ENCODE measurements around the gene MUC5B. TPM values are rescaled to one million over a fixed set of nuclear protein-coding genes. Genes with fewer than 3 reads are reported as not detected.

The MUC5B gene
- total RNA-seq, 1 donor from 2014 or later, result not detected

GRCh38 chr11:1297011-1297575 lies 74.2 kb downstream of the MUC5B start:
- H3K36me3 ChIP-seq (ENCODE audit: insufficient read depth, low read length), result no peaks in the 10 kb centered on the region
- no peaks in the 10 kb centered on the region for H3K27me3 Mint-ChIP-seq (ENCODE audit: low read depth, unreplicated experiment)
- no peak overlapping the region for H3K4me2 ChIP-seq (ENCODE audit: low read length)
- TF ChIP-seq, protein P1, sequence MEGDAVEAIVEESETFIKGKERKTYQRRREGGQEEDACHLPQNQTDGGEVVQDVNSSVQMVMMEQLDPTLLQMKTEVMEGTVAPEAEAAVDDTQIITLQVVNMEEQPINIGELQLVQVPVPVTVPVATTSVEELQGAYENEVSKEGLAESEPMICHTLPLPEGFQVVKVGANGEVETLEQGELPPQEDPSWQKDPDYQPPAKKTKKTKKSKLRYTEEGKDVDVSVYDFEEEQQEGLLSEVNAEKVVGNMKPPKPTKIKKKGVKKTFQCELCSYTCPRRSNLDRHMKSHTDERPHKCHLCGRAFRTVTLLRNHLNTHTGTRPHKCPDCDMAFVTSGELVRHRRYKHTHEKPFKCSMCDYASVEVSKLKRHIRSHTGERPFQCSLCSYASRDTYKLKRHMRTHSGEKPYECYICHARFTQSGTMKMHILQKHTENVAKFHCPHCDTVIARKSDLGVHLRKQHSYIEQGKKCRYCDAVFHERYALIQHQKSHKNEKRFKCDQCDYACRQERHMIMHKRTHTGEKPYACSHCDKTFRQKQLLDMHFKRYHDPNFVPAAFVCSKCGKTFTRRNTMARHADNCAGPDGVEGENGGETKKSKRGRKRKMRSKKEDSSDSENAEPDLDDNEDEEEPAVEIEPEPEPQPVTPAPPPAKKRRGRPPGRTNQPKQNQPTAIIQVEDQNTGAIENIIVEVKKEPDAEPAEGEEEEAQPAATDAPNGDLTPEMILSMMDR (IDR thresholded peaks at IDR 0.05; ENCODE audit: insufficient read depth, low read depth, low read length), result no peak
- TF ChIP-seq EZH2 (IDR thresholded peaks at IDR 0.05; ENCODE audit: insufficient read depth, low read length), result no peak
- peaks cover 8% of the 10 kb centered on the region for H3K36me3 Mint-ChIP-seq (ENCODE audit: low read depth, unreplicated experiment)
- H3K9ac ChIP-seq (ENCODE audit: low read length), result no peak overlapping the region
- peaks cover 73% of the 10 kb centered on the region for H4K20me1 ChIP-seq (ENCODE audit: insufficient read depth, low read length)
- no peaks in the 10 kb centered on the region for H3K27me3 ChIP-seq (ENCODE audit: insufficient read depth, low read length)
- H3K79me2 ChIP-seq (ENCODE audit: insufficient read depth, low read length), result peaks cover 81% of the 10 kb centered on the region
- no peaks in the 10 kb centered on the region for H3K9me3 ChIP-seq (ENCODE audit: insufficient read depth, low read depth, low read length)
- H3K4me1 ChIP-seq (ENCODE audit: insufficient read depth, low read length), result no peaks in the 10 kb centered on the region
- no peak overlapping the region for H3K27ac ChIP-seq (ENCODE audit: low read depth, low read length)
- DNase-seq (ENCODE audit: low read depth), result no peak
- H3K9me3 Mint-ChIP-seq (ENCODE audit: unreplicated experiment), result no peaks in the 10 kb centered on the region
- H3K4me3 ChIP-seq (ENCODE audit: insufficient read depth, low read depth, low read length), result no peak overlapping the region
- no peak overlapping the region for H3K27ac Mint-ChIP-seq (ENCODE audit: unreplicated experiment)
- no peak overlapping the region for H3K4me3 Mint-ChIP-seq (ENCODE audit: unreplicated experiment)
- no peak for FAIRE-seq
- H3K4me1 Mint-ChIP-seq (ENCODE audit: low read depth, unreplicated experiment), result peaks cover 14% of the 10 kb centered on the region
- H2AFZ ChIP-seq (ENCODE audit: low read depth, low read length), result no peak overlapping the region

DNA sequence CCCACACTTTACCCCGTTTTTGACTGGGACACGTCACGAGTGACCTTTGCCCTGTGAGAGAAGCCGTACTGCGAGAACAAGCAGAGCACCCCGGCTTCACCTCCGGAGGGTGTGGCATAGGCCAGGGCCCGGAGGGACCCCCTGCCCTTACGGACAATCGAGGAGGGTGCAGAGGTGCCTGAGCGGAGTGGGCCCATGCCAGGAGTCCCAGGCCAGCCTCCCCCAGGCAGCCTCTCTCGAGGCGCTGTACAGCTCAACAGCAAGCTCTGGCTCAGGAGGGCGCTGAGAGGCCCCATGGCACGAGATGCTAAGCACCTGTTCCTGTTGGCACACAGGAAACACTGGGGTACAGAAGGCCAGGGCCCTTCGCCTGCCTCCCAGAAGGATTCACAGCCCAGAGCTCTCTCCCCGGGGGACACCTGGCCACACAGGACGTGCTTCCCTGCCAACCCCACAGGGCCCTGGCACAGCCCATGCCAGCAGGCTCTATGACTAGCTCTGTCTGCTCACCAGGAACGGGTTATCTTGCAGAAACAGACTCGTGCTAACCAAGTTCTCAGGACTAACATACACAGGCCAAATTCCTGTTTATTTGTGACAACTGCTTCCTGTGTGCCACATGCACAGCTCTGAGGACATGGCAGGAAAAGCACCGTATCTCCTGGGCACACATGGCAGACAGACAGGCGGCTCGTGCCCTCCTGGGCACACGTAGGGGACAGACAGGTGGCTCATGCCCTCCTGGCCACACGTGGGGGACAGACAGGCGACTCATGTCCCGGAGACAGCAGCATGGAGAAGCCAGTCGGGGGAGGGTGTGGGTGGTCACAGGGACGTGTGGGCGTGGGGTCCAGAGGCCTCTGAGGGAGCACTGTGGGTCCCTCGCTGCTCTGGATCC lies 75.0 kb downstream of the MUC5B start:
- no peak overlapping the region for H3K27ac Mint-ChIP-seq (ENCODE audit: unreplicated experiment)
- DNase-seq (ENCODE audit: low read depth) (no peak), FAIRE-seq (no peak)
- no peak for TF ChIP-seq EZH2 (IDR thresholded peaks at IDR 0.05; ENCODE audit: insufficient read depth, low read length)
- TF ChIP-seq, protein P1 (IDR thresholded peaks at IDR 0.05; ENCODE audit: insufficient read depth, low read depth, low read length), result no peak
- Histone ChIP-seq H3K4me3 (ENCODE audit: insufficient read depth, low read depth, low read length) (no peak overlapping the region), H3K9me3 (ENCODE audit: insufficient read depth, low read depth, low read length) (no peaks in the 10 kb centered on the region), H3K4me2 (ENCODE audit: low read length) (no peak overlapping the region), H2AFZ (ENCODE audit: low read depth, low read length) (no peak overlapping the region), H4K20me1 (ENCODE audit: insufficient read depth, low read length) (peaks cover 74% of the 10 kb centered on the region), H3K36me3 (ENCODE audit: insufficient read depth, low read length) (no peaks in the 10 kb centered on the region), H3K79me2 (ENCODE audit: insufficient read depth, low read length) (peaks cover 81% of the 10 kb centered on the region), H3K27me3 (ENCODE audit: insufficient read depth, low read length) (no peaks in the 10 kb centered on the region), H3K27ac (ENCODE audit: low read depth, low read length) (no peak overlapping the region), H3K9ac (ENCODE audit: low read length) (no peak overlapping the region), H3K4me1 (ENCODE audit: insufficient read depth, low read length) (no peaks in the 10 kb centered on the region)
- no peaks in the 10 kb centered on the region for H3K9me3 Mint-ChIP-seq (ENCODE audit: unreplicated experiment)
- no peak overlapping the region for H3K4me3 Mint-ChIP-seq (ENCODE audit: unreplicated experiment)
- peaks cover 3% of the 10 kb centered on the region for H3K36me3 Mint-ChIP-seq (ENCODE audit: low read depth, unreplicated experiment)
- H3K4me1 Mint-ChIP-seq (ENCODE audit: low read depth, unreplicated experiment), result peaks cover 14% of the 10 kb centered on the region
- no peaks in the 10 kb centered on the region for H3K27me3 Mint-ChIP-seq (ENCODE audit: low read depth, unreplicated experiment)

Data from astrocyte (in vitro differentiated cells and primary cell).